ENCODE data around the gene CERK.

Gene CERK

DNA sequence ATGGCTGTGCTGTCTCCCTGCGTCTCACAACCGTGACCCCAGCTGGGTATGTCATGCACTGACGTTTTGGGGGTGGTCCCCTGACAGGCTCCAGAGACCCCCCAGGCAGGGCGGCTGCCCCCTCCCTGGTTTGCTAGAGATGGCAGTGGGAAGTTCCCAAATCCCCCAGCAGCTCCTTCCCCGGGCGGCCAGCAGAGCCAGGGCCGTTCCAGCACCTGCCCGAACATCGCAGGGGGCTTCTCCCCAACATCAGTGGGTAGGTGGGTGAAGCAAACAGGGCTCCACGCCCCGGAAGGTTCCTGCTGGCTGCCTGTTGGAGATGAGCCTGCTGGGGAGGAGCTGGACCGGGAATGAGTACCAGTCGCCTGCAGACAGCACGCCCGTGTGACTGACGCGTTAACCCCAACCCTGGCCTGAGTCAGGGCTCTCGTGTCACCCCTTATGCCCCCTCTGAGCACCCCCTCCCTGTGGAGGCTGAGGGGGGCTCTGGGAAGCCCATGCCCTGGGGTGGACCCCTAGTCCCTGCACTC is 72.2 kb downstream of the CERK start:
- H3K4me2 ChIP-seq = no peak overlapping the region
- no peaks in the 10 kb centered on the region for H3K79me2 ChIP-seq (ENCODE audit: insufficient read depth, low read depth)
- H3K9ac ChIP-seq = no peak overlapping the region
- no peaks in the 10 kb centered on the region for H3K27me3 ChIP-seq (ENCODE audit: insufficient read depth, low read depth)
- no peaks in the 10 kb centered on the region for H4K20me1 ChIP-seq (ENCODE audit: insufficient read depth)
- H3K4me3 ChIP-seq (IDR thresholded peaks at IDR 0.05; ENCODE audit: insufficient read depth, low read depth, low read length) = no peak overlapping the region
- TF ChIP-seq, protein P1, sequence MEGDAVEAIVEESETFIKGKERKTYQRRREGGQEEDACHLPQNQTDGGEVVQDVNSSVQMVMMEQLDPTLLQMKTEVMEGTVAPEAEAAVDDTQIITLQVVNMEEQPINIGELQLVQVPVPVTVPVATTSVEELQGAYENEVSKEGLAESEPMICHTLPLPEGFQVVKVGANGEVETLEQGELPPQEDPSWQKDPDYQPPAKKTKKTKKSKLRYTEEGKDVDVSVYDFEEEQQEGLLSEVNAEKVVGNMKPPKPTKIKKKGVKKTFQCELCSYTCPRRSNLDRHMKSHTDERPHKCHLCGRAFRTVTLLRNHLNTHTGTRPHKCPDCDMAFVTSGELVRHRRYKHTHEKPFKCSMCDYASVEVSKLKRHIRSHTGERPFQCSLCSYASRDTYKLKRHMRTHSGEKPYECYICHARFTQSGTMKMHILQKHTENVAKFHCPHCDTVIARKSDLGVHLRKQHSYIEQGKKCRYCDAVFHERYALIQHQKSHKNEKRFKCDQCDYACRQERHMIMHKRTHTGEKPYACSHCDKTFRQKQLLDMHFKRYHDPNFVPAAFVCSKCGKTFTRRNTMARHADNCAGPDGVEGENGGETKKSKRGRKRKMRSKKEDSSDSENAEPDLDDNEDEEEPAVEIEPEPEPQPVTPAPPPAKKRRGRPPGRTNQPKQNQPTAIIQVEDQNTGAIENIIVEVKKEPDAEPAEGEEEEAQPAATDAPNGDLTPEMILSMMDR (conservative IDR thresholded peaks at IDR 0.05; ENCODE audit: low read depth, low read length) = no peak
- no peaks in the 10 kb centered on the region for H3K36me3 ChIP-seq (ENCODE audit: insufficient read depth)
- H3K4me1 ChIP-seq (ENCODE audit: low read depth, poor library complexity, severe bottlenecking) = no peaks in the 10 kb centered on the region
- no peak overlapping the region for H2AFZ ChIP-seq (ENCODE audit: low read depth)
- H3K27ac ChIP-seq = no peak overlapping the region

DNA sequence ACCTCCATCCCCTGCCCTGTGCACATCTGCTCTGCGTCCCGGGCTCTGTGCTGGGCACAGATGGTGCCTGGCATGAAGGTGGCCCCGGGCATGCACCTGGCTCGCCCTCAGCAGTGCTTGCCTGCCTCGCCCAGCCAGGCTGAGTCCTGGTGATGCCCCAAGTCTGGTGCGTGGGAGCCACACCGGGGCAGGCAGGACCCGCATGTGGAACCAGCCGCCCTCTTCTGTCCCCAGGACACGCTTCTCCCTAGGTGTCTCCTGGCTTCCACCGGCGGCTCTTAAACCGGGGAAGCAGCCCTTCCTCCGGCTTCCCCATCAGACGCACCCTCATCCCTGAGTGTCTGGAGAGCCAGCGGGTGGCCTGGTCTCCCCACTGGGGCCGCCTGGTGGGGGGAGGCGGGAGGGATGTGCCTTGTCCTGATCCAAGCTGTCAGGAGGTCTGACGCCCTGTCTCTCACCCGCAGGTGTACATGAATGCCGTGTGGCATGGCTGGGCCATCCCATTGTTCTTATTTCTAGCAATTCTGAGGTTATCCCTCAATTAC is 72.8 kb downstream of the CERK start:
- Histone ChIP-seq H3K9ac (no peak overlapping the region), H4K20me1 (ENCODE audit: insufficient read depth) (no peaks in the 10 kb centered on the region), H3K4me3 (IDR thresholded peaks at IDR 0.05; ENCODE audit: insufficient read depth, low read depth, low read length) (no peak overlapping the region), H3K79me2 (ENCODE audit: insufficient read depth, low read depth) (no peaks in the 10 kb centered on the region), H3K27ac (no peak overlapping the region), H3K4me1 (ENCODE audit: low read depth, poor library complexity, severe bottlenecking) (no peaks in the 10 kb centered on the region), H3K36me3 (ENCODE audit: insufficient read depth) (no peaks in the 10 kb centered on the region), H2AFZ (ENCODE audit: low read depth) (no peak overlapping the region), H3K4me2 (no peak overlapping the region), H3K27me3 (ENCODE audit: insufficient read depth, low read depth) (no peaks in the 10 kb centered on the region)
- TF ChIP-seq, protein P1 (conservative IDR thresholded peaks at IDR 0.05; ENCODE audit: low read depth, low read length) = no peak

DNA sequence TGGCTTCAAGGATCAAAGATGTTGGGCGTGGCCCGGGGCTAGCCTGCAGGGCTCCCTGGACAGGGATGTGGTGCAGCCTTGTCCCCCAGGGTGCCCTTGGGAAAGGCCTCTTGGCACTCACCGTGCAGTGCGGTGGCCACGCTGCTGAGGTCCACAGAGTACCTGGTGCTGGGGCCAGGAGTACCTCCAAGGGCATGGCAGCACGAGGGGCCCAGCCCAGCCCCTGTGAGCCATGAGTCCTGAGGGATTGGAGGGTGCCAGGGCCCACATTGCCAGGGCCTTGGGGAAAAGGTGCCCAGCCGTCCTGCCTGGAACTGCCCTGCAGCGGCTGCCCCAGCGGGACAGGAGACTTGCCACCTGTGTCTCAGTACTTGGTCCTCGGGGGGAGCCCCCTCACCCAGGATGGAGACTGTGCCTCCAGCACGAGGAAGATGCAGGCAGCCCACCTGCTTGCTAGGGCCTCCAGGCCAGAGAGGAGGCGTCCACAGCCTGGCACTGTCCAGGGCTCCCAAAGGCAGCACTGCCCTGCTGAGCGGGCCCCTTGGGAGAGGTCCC is 73.7 kb downstream of the CERK start:
- H3K27me3 ChIP-seq (ENCODE audit: insufficient read depth, low read depth) = no peaks in the 10 kb centered on the region
- H3K4me2 ChIP-seq = no peak overlapping the region
- no peaks in the 10 kb centered on the region for H3K4me1 ChIP-seq (ENCODE audit: low read depth, poor library complexity, severe bottlenecking)
- H2AFZ ChIP-seq (ENCODE audit: low read depth) = no peak overlapping the region
- H3K4me3 ChIP-seq (IDR thresholded peaks at IDR 0.05; ENCODE audit: insufficient read depth, low read depth, low read length) = no peak overlapping the region
- TF ChIP-seq, protein P1 (conservative IDR thresholded peaks at IDR 0.05; ENCODE audit: low read depth, low read length) = no peak
- H3K36me3 ChIP-seq (ENCODE audit: insufficient read depth) = no peaks in the 10 kb centered on the region
- H3K27ac ChIP-seq = no peak overlapping the region
- H3K9ac ChIP-seq = no peak overlapping the region
- H4K20me1 ChIP-seq (ENCODE audit: insufficient read depth) = no peaks in the 10 kb centered on the region
- no peaks in the 10 kb centered on the region for H3K79me2 ChIP-seq (ENCODE audit: insufficient read depth, low read depth)

DNA sequence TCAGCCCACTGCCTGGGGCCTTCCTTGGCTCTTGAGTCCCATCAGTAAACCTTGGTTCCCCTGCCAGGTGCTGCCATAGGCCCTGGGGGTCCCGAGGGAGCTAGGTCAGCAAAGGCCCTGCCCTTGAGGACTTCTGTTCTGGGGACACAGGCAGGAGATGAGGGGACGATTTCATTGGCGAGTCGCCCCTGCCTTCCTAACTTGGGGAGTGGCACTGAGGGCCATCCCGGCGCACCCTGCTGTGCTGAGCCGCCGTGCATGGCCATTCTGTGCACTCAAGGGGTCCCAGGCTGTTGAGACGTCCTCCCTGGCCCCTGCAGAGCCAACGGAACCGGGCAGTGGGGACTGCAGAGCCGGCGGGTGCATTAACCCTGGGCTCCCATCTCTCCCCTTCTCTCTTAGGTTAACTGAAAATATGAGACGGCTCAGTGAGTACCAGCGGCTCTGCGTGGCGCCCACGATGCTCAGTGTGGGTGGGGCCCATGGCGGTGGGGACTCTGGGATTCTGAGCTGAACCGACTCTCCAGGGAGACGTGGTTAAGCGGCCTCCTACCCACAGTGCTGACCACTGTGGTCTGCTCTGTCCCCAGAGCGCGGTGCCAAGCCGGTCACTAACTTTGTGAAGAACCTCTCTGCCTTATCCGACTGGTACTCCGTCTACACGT is 74.5 kb downstream of the CERK start:
- Histone ChIP-seq H3K9ac (no peak overlapping the region), H3K27ac (no peak overlapping the region), H3K4me3 (IDR thresholded peaks at IDR 0.05; ENCODE audit: insufficient read depth, low read depth, low read length) (no peak overlapping the region), H3K4me1 (ENCODE audit: low read depth, poor library complexity, severe bottlenecking) (no peaks in the 10 kb centered on the region), H3K36me3 (ENCODE audit: insufficient read depth) (no peaks in the 10 kb centered on the region), H3K79me2 (ENCODE audit: insufficient read depth, low read depth) (no peaks in the 10 kb centered on the region), H2AFZ (ENCODE audit: low read depth) (no peak overlapping the region), H3K27me3 (ENCODE audit: insufficient read depth, low read depth) (no peaks in the 10 kb centered on the region), H4K20me1 (ENCODE audit: insufficient read depth) (no peaks in the 10 kb centered on the region), H3K4me2 (no peak overlapping the region)
- TF ChIP-seq, protein P1 (conservative IDR thresholded peaks at IDR 0.05; ENCODE audit: low read depth, low read length) = no peak
